ENCODE measurements around the gene TSNAXIP1. TPM values are rescaled to one million over a fixed set of nuclear protein-coding genes. Genes with fewer than 3 reads are reported as not detected.

TSNAXIP1 gene
- total RNA-seq, 3 donors from 2014 or later (not counting 1 experiment from before 2014, with no cell fraction given), result 0.15 to 0.68 TPM; not detected in 1

- Mint-ChIP-seq H3K4me3 (no peak overlapping the region), H3K4me1 (peaks cover 11 to 13% of the 10 kb centered on the region in 2 donors), H3K36me3 (no peaks in the 10 kb centered on the region), H3K27me3 (ENCODE audit: low read depth in 2 of 2) (no peaks in the 10 kb centered on the region), H3K9me3 (no peaks in the 10 kb centered on the region), H3K27ac (no peak overlapping the region)
- no peaks in the 10 kb centered on the region for H3K4me1 ChIP-seq (ENCODE audit: control insufficient read depth, insufficient read depth, low read length)
- WGBS (ENCODE audit: insufficient coverage), result 89% methylated on average over 2 of the region's 2 CpGs
- DNase-seq, result peak in 1 of 2 donors; percentile 51
- H3K36me3 ChIP-seq (ENCODE audit: control insufficient read depth, insufficient read depth, low read length), result peaks cover 10% of the 10 kb centered on the region
- TF ChIP-seq, protein P1, sequence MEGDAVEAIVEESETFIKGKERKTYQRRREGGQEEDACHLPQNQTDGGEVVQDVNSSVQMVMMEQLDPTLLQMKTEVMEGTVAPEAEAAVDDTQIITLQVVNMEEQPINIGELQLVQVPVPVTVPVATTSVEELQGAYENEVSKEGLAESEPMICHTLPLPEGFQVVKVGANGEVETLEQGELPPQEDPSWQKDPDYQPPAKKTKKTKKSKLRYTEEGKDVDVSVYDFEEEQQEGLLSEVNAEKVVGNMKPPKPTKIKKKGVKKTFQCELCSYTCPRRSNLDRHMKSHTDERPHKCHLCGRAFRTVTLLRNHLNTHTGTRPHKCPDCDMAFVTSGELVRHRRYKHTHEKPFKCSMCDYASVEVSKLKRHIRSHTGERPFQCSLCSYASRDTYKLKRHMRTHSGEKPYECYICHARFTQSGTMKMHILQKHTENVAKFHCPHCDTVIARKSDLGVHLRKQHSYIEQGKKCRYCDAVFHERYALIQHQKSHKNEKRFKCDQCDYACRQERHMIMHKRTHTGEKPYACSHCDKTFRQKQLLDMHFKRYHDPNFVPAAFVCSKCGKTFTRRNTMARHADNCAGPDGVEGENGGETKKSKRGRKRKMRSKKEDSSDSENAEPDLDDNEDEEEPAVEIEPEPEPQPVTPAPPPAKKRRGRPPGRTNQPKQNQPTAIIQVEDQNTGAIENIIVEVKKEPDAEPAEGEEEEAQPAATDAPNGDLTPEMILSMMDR (IDR thresholded peaks at IDR 0.05), result no peak
- H3K27me3 ChIP-seq (ENCODE audit: control insufficient read depth, insufficient read depth, low read length), result no peaks in the 10 kb centered on the region
- peak in 1 of 3 donors; percentile 44 for ATAC-seq
- no peak overlapping the region for H3K27ac ChIP-seq (ENCODE audit: low read length)
- intact Hi-C loops (cut with micrococcal nuclease), result loop anchor here (2.0 kb wide), 1 partner anchor 49 kb away; no protein-coding TSS in a partner anchor
- no peaks in the 10 kb centered on the region for H3K9me3 ChIP-seq (ENCODE audit: control insufficient read depth, insufficient read depth, low read length)
- no peak overlapping the region for H3K4me3 ChIP-seq (ENCODE audit: low read length)
These were observed 58.6 kb downstream of the TSNAXIP1 start for GRCh38 chr16:67865318-67865717.

GRCh38 chr16:67868290-67868689 lies 61.6 kb downstream of the TSNAXIP1 start:
- Mint-ChIP-seq H3K4me1 (peaks cover 0 to 8% of the 10 kb centered on the region in 2 donors), H3K4me3 (no peak overlapping the region), H3K27ac (no peak overlapping the region), H3K36me3 (no peaks in the 10 kb centered on the region), H3K9me3 (no peaks in the 10 kb centered on the region), H3K27me3 (ENCODE audit: low read depth in 2 of 2) (no peaks in the 10 kb centered on the region)
- ATAC-seq, result no peak
- no peak overlapping the region for H3K27ac ChIP-seq (ENCODE audit: low read length)
- no peak overlapping the region for H3K4me3 ChIP-seq (ENCODE audit: low read length)
- TF ChIP-seq, protein P1 (IDR thresholded peaks at IDR 0.05), result no peak
- H3K9me3 ChIP-seq (ENCODE audit: control insufficient read depth, insufficient read depth, low read length), result no peaks in the 10 kb centered on the region
- H3K27me3 ChIP-seq (ENCODE audit: control insufficient read depth, insufficient read depth, low read length), result no peaks in the 10 kb centered on the region
- 95% methylated on average over 5 of the region's 6 CpGs for WGBS (ENCODE audit: insufficient coverage)
- no peak for DNase-seq
- peaks cover 11% of the 10 kb centered on the region for H3K4me1 ChIP-seq (ENCODE audit: control insufficient read depth, insufficient read depth, low read length)
- peaks cover 11% of the 10 kb centered on the region for H3K36me3 ChIP-seq (ENCODE audit: control insufficient read depth, insufficient read depth, low read length)
- intact Hi-C loops (cut with micrococcal nuclease), result no loop called here

DNA sequence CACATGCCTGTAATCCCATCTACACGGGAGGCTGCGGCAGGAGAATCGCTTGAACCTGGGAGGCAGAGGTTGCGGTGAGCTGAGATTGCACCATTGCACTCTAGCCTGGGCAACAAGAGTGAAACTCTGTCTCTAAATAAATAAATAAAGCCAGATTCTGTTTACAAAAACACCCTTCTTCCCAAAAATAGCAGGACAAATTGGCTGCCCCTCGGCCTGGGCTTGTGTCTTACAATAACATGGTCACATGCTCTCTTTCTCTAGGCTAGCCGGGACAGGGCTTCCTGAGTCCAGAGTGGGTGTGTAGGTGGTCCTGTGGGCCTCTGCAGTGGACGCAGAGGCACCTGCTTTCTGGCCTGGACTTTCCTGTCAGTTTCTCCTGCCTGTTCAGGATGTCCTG lies 63.0 kb downstream of the TSNAXIP1 start:
- peaks cover 24% of the 10 kb centered on the region for H3K4me1 ChIP-seq (ENCODE audit: control insufficient read depth, insufficient read depth, low read length)
- intact Hi-C loops (cut with micrococcal nuclease), result no loop called here
- peaks cover 11% of the 10 kb centered on the region for H3K36me3 ChIP-seq (ENCODE audit: control insufficient read depth, insufficient read depth, low read length)
- ATAC-seq (no peak), DNase-seq (no peak)
- Mint-ChIP-seq H3K36me3 (no peaks in the 10 kb centered on the region), H3K4me1 (peaks cover 12 to 21% of the 10 kb centered on the region in 2 donors), H3K27ac (no peak overlapping the region), H3K9me3 (no peaks in the 10 kb centered on the region), H3K27me3 (ENCODE audit: low read depth in 2 of 2) (no peaks in the 10 kb centered on the region), H3K4me3 (no peak overlapping the region)
- H3K9me3 ChIP-seq (ENCODE audit: control insufficient read depth, insufficient read depth, low read length), result no peaks in the 10 kb centered on the region
- WGBS (ENCODE audit: insufficient coverage), result 97% methylated on average over 7 of the region's 7 CpGs
- no peak overlapping the region for H3K4me3 ChIP-seq (ENCODE audit: low read length)
- no peak overlapping the region for H3K27ac ChIP-seq (ENCODE audit: low read length)
- TF ChIP-seq, protein P1 (IDR thresholded peaks at IDR 0.05), result no peak
- H3K27me3 ChIP-seq (ENCODE audit: control insufficient read depth, insufficient read depth, low read length), result no peaks in the 10 kb centered on the region

GRCh38 chr16:67871256-67871655 lies 64.6 kb downstream of the TSNAXIP1 start:
- Mint-ChIP-seq H3K27ac (peak overlapping the region; percentile 90), H3K27me3 (ENCODE audit: low read depth in 2 of 2) (no peaks in the 10 kb centered on the region), H3K4me3 (no peak overlapping the region), H3K9me3 (no peaks in the 10 kb centered on the region), H3K36me3 (no peaks in the 10 kb centered on the region), H3K4me1 (peaks cover 27 to 37% of the 10 kb centered on the region in 2 donors)
- TF ChIP-seq, protein P1 (IDR thresholded peaks at IDR 0.05), result no peak
- WGBS (ENCODE audit: insufficient coverage), result 92% methylated on average over 3 of the region's 3 CpGs
- Histone ChIP-seq H3K9me3 (ENCODE audit: control insufficient read depth, insufficient read depth, low read length) (no peaks in the 10 kb centered on the region), H3K27me3 (ENCODE audit: control insufficient read depth, insufficient read depth, low read length) (no peaks in the 10 kb centered on the region), H3K27ac (ENCODE audit: low read length) (no peak overlapping the region), H3K4me3 (ENCODE audit: low read length) (no peak overlapping the region), H3K36me3 (ENCODE audit: control insufficient read depth, insufficient read depth, low read length) (peaks cover 13% of the 10 kb centered on the region), H3K4me1 (ENCODE audit: control insufficient read depth, insufficient read depth, low read length) (peaks cover 24% of the 10 kb centered on the region)
- DNase-seq (no peak), ATAC-seq (no peak)
- intact Hi-C loops (cut with micrococcal nuclease), result no loop called here
